ENCODE measurements around the gene CFAP52.
"Not testable (repeated sequence)": the region's sequence is repeated elsewhere in the genome, so short reads cannot be mapped to it uniquely, and the experiment has no call there.

Gene CFAP52

DNA sequence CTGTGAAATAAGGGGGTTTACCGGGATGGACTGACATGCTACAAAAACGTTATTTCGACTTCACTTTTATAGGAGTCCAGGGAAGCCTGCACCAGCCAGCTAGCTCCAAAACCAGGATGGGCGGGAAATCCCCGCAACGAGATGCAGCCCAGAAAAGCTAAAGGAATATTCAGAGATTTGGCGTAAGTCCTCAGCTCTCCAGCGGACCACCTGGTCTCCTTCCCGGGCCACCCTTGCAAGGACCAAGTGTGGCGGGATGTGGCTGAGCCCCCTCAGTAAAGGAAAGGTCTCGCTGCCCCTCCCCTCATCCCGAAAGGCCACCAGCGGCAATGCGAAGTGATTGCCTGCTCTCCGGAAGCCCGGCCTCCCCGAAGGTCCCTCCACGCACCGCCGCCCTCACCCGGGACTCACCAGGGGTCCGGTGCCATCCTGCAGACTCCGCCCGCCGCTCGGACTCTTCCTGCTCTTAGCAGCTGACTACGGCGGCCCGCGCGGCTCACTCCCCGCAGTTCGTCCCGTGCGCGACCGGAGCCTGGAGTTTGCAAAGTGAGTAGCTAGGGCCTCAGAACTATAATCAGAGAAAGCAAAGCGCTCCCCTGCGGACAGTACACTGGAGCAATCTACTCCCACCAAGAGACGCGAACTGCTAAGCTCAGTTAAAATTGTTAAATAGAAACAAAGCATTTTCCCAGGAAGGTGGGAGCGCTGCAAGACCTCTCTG lies 901 bp upstream of the CFAP52 start, which contains the start of gene STX8:
STX8 (minus strand) TSS at position 440 of the 721 bp plus-strand sequence; CDS start at position 428, 12 bp downstream.
- peak; percentile 53 to 85 for DNase-seq

- no peak for DNase-seq
Observed at GRCh38 chr17:9577373-9577709, 899 bp downstream of the CFAP52 start.

GRCh38 chr17:9587969-9588656 lies 11.7 kb downstream of the CFAP52 start:
- no peak for DNase-seq

DNA sequence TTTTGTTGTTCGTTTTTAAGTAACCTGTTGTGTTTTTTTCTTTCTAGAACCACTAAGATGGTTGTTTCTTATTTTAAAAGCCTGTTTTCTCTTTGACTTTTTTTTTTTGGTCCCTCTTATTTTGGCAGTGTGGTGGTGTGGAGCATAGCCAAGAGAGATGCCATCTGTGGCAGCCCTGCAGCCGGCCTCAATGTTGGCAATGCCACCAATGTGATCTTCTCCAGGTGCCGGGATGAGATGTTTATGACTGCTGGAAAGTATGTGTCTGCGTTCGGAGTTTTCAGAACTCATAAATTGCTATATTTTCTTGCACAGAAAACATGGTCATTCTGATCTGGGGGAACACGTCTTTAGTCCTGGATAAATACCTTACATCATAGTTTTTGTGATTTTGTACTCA lies 17.6 kb downstream of the CFAP52 start:
- DNase-seq: peak in 1 of 2 donors; percentile 4

DNA sequence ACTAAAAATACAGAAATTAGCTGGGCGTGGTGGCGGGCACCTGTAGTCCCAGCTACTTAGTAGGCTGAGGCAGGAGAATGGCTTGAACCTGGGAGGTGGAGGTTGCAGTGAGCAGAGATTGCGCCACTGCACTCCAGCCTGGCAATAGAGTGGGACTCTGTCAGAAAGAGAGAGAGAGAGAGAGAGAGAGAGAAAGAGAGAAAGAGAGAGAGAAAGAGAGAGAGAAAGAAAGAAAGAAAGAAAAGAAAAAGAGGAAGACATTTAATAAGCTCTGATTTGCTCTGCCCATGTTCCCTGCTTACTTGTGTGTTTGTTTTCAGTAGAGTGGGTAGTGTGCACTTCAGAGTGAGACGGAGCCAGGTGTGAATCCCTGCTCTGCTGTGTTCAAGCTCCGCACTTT lies 21.2 kb downstream of the CFAP52 start:
- DNase-seq: not testable (repeated sequence)

- no peak for DNase-seq
Observed at GRCh38 chr17:9598661-9599060, 22.2 kb downstream of the CFAP52 start.

- DNase-seq: not testable (repeated sequence)
Observed at GRCh38 chr17:9604583-9604982, 28.1 kb downstream of the CFAP52 start.

GRCh38 chr17:9606453-9606852 lies 30.0 kb downstream of the CFAP52 start:
- DNase-seq: no peak

DNA sequence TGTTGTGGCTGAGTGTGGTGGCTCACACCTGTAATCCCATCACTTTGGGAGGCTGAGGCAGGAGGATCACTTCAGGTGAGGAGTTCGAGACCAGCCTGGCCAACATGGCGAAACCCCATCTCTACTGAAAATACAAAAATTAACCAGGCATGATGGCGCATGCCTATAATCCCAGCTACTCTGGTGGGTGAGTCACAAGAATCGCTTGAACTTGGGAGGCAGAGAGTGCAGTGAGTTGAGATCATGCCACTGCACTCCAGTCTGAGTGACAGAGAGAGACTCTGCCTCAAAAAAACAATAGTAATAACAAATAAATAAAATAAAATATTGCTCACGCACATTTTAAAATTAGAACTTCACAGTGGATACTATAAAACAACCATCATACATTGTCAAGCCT lies 30.6 kb downstream of the CFAP52 start:
- not testable (repeated sequence) for DNase-seq

DNA sequence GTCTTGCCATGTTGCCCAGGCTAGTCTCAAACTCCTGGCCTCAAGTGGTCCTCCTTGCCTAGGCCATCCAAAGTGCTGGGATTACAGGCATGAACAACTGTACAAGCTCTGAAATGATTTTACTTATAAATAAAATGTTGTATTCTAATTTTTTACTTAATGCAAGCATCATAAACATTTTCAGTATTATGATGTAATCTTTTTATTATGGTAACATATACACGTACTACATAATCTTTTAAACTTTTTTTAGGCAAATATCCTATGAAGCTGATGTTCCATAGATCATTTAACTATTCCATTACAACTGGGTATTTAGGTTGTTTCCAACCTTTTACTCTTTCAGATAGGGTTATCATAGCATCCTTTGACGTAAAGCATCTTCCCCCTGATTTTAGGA lies 35.1 kb downstream of the CFAP52 start:
- DNase-seq: no peak

DNA sequence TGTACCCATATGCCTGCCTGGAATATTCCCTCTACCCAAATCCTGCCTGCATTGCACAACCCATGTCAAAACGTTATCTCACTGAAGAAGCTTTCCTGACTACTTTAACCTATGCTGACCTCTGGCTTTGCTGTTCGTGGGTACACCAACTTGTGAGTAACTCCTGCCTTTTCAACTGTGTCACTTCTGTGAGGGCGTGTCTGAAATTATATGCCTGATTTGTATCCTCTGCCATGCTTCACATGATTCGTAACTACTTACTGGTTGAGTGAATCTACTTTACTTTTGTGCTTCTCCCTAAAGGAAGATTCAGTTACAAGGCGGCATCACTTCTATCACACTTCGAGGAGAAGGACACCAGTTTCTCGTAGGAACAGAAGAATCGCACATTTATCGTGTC lies 35.6 kb downstream of the CFAP52 start:
- DNase-seq: no peak

DNA sequence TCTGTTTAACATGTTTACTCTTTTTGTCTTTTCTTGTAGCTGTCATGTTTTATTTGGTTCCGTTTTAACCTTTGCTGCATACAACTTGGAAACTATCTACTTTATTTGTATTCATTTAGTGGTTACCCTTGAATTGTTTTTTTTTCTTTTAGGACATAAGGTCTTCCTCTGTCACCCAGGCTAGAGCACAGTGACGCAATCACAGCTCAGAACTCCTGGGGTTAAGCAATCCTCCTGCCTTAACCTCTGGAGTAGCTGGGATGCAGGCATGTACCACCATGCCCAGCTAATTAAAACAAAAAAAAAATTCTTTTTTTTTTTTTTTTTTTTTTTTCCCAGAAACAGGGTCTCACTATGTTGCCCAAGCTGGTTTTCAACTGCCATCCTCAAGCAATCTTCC lies 39.0 kb downstream of the CFAP52 start:
- DNase-seq: no peak

GRCh38 chr17:9622961-9623360 lies 46.5 kb downstream of the CFAP52 start:
- DNase-seq: no peak

DNA sequence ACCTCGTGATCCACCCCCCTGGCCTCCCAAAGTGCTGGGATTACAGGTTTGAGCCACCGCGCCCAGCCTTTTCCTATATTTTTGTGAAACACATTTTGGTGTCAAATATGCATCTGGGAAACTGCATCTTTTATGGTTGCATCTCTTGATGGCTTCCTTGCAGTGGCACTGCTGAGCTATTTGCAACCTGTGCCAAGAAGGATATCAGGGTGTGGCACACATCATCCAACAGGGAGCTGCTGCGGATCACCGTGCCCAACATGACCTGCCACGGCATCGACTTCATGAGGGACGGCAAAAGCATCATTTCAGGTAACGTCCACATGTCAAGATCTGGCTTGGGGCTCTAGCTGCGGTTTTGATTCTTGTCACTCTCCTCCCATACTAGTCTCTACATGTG lies 52.1 kb downstream of the CFAP52 start:
- DNase-seq: no peak

DNA sequence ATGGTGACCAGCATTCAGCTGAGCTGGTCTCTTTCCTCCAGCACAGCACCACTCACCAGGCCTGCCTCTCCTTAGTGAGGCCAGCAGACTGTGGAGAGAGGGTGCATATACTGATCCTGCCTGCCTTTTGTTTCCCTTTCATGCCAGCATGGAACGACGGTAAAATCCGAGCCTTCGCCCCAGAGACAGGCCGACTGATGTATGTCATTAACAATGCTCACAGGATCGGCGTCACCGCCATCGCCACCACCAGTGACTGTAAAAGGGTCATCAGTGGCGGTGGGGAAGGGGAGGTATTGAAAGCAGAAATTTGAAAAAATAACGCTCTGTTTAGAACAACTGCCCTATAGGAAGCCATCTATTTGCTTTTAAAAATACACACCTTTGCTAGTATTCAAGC lies 56.3 kb downstream of the CFAP52 start:
- DNase-seq: no peak

DNA sequence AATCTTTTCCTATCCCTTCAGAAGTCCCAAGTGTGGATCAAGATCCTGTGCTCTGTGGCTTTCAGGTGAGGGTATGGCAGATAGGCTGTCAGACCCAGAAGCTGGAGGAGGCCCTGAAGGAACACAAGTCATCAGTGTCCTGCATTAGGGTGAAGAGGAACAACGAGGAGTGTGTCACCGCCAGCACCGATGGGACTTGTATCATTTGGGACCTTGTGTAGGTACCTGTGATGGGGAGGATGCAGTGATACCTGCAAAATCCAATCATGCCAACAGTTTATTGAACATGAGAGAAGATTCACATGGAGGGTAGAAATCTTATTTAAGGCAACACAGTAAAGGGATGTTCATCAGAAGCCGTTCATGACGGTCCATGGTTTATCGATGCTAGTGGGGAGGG lies 58.9 kb downstream of the CFAP52 start:
- no peak for DNase-seq

DNA sequence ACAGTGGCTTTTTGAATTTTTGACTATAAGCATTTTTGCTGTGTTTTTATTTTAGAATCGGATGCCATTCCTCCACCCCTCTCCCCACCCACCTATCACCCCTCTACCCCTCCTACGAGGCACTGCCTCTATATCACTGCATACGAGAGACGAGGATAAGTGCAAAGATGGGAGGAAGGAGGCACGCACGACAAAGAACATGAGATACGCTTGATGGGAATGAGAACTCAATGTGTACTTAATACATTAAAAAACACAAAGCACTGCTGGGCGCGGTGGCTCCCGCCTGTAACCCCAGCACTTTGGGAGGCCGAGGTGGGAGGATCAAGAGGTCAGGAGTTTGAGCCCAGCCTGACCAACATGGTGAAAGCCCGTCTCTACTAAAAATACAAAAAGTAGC lies 60.1 kb downstream of the CFAP52 start:
- no peak for DNase-seq

DNA sequence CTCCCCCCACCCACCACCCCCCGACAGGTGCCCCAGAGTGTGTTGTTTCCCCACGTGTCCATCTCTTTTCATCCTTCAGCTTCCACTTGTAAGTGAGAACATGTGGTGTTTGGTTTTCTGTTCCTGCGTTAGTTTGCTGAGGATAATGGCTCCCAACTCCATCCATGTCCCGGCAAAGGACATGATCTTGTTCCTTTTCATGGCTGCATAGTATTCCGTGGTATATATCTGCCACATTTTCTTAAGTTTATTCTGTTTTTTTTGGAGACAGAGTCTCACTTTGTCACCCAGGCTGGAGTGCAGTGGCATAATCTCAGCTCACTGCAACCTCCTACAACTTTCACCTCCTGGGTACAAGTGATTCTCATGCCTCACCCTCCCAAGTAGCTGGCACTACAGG lies 63.9 kb downstream of the CFAP52 start:
- not testable (repeated sequence) for DNase-seq

GRCh38 chr17:9643611-9644010 lies 67.2 kb downstream of the CFAP52 start:
- no peak for DNase-seq

DNA sequence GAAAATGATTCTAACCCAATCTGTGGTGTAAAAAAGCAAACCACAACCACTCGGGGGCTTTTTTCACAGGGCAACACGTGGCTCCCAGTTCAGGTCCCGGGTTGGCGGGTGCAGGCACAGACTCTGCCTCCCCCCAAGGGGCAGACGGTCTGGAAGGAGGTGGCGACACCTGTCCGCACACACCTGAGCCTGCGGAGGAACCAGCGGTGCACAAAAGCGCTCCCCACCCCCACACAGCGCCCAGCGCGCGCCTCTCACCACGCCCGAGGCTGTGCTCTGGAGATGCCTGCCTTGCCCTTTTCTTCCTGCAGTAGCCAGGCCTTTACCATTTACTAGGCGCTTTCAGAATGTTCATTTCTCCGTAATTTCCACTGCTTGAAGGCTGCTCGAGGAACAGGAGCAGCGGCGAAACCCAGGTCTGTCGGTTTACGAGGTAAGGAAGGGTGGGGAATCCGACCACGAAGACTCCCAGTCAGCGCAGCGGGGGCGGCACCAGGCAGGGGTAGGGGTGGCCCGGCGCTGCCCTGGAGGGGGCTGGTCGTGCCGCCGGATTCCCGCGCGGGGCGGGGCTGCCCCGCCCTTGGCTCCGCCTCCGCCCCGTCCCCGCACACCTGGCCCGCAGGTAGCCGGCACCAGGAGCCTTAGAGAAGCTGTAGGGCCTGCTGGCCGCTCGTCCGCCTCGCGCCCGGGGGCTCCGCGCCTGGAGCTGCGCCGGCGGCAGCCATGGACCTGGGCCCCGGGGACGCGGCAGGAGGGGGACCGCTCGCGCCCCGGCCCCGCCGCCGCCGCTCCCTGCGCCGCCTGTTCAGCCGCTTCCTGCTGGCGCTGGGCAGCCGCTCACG lies 68.7 kb downstream of the CFAP52 start, which contains the start of gene USP43:
USP43 (plus strand) TSS at position 608 of the 842 bp plus-strand sequence; CDS start at position 724, 116 bp downstream.
- no peak for DNase-seq

GRCh38 chr17:9645851-9646545 lies 69.6 kb downstream of the CFAP52 start:
- DNase-seq: no peak

GRCh38 chr17:9646546-9646885 lies 70.1 kb downstream of the CFAP52 start:
- DNase-seq: no peak

DNA sequence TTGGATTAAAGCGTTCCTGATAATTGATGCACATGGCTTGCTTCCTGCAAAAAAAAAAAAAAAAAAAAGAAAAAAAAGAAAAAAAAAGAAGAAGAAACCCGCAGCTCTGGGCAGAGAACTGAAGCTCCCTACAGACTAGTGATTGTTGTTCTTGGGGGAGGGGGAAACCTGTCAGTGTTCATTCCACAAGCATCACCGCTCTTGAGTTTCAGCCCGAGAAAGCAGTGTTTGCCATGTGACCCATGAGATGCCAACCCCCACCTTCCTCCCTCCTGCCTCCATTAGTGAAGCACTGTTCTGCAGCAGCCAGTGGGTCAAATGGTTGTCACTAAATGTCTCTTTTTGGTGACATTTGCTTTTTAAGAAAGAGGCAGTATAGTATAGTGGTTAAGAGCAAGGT lies 70.6 kb downstream of the CFAP52 start:
- no peak for DNase-seq
